Pancreas (tissue), 10 donors: Measurements from ENCODE around the gene TBC1D5. TPM values are rescaled to one million over a fixed set of nuclear protein-coding genes. Genes with fewer than 3 reads are reported as not detected.
A peak's percentile ranks its signal among the peaks of the same experiment; 100 is the strongest.

Experiments
- ATAC-seq, 4 donors: fragments of 200-7000 bp; cut with Tn5 transposase; one replicate each; pipeline versions ENCODE4 v1.8.0 to v1.9.1; 2020; ENCODE audit warnings: mild to moderate bottlenecking in 4 of 4, moderate library complexity in 4 of 4
- DNase-seq, 6 donors: peaks; one replicate each; pipeline ENCODE4 v3.0.0-alpha.2; 2020
- FAIRE-seq: peaks from 2 replicates; lab custom pipeline; 2012; peaks lifted over from hg19 to GRCh38; lab: Jason Lieb, UNC
- H3K27ac ChIP-seq, 4 donors: fragments of 200-600 bp; sonication (generic); 1 replicate in 3 of 4; 2 replicates in 1 of 4; pipeline versions ENCODE4 v1.5.0 to v1.8.0; 2020
- H3K27me3 ChIP-seq, 4 donors: fragments of 200-600 bp; one replicate each; pipeline ENCODE4 v1.8.0; 2021
- H3K36me3 ChIP-seq, 3 donors: fragments of 200-600 bp; sonication (generic) in 1 of 3; one replicate each; pipeline versions ENCODE4 v1.5.0 to v1.8.0; 2020 to 2021
- H3K4me1 ChIP-seq, 3 donors: fragments of 200-600 bp; one replicate each; pipeline ENCODE4 v1.8.0; 2021
- H3K4me3 ChIP-seq, 4 donors: fragments of 200-600 bp; sonication (generic) in 2 of 4; one replicate each; pipeline versions ENCODE4 v1.5.0 to v1.8.0; 2020 to 2021
- H3K9me3 ChIP-seq, 4 donors: fragments of 200-600 bp; one replicate each; pipeline ENCODE4 v1.8.0; 2021
- CTCF ChIP-seq, 4 donors: fragments of 200-600 bp; sonication (generic) in 3 of 4; IDR thresholded peaks; one replicate each; pipeline versions ENCODE4 v1.5.0 to v1.8.0; 2021; ENCODE audit warnings: antibody characterized with exemption in 4 of 4
- WGBS, 2 donors: extraction: QIAGEN DNeasy Blood & Tissue Kit; methylation state at CpG; one replicate each; pipeline ENCODE4 v1.1.7; 2013; 5-methylcytosine and 5-hydroxymethylcytosine counted together
- intact Hi-C, 3 donors: fragments of 100-400 bp; cut with DNase I; formaldehyde crosslinking; loops; one replicate each; pipeline versions ENCODE4 v1.11.1 to v1.14.2; 2022
- polyA plus RNA-seq, 2 donors: library from polyadenylated mRNA; stranded (reverse); fragments of 200-250 nt; gene quantifications; one replicate each; pipeline ENCODE4 v1.2.3, GENCODE V29; 2013
- total RNA-seq, 6 donors: library from RNA; stranded (reverse); fragmentation: NEBNext Ultra II Directional in 4 of 6; extraction: Animal tissue kit (Norgen Biotek cat#: 25700) in 4 of 6; gene quantifications; one replicate each; pipeline versions ENCODE4 v1.2.1 to v1.2.4, GENCODE V29; 2021 to 2023
- donor health status: healthy with polysubstance abuse.
- donor health status: DM: no; HTN: no; CAD: no; lungs with moderate emphysema.
- donor health status: DM: no; HTN: no; CAD: no.
- donor health status: control.
- donor health status: control.
- donor health status: Bipolar disorder and iron deficiency.
- donor health status: DM: yes; HTN: yes; CAD: no.
- donor health status: DM: no; HTN: no; CAD: no.
- donor health status: DM: no; HTN: no; CAD: no.
- donor health status: DM: yes; HTN: yes; CAD: no.

The TBC1D5 gene
- total and polyA plus RNA-seq, 8 donors, result 6.5 to 39.2 (median 19.9) TPM

GRCh38 chr3:17125738-17126442 is 616.5 kb downstream of the TBC1D5 start:
- no peaks in the 10 kb centered on the region for H3K4me1 ChIP-seq
- WGBS, 2 donors, result 52 to 61% methylated on average over 2 of the region's 2 CpGs
- ATAC-seq, result no peak
- DNase-seq, result no peak
- no peak for FAIRE-seq
- no peaks in the 10 kb centered on the region for H3K36me3 ChIP-seq
- no peaks in the 10 kb centered on the region for H3K27me3 ChIP-seq
- H3K9me3 ChIP-seq, result no peaks in the 10 kb centered on the region
- no peak for TF ChIP-seq CTCF (IDR thresholded peaks at IDR 0.05)
- intact Hi-C loops, result no loop called here
- H3K27ac ChIP-seq, result no peak overlapping the region
- no peak overlapping the region for H3K4me3 ChIP-seq

GRCh38 chr3:17122758-17123157 is 619.7 kb downstream of the TBC1D5 start:
- Histone ChIP-seq H3K4me1 (no peaks in the 10 kb centered on the region), H3K27ac (no peak overlapping the region), H3K36me3 (no peaks in the 10 kb centered on the region), H3K27me3 (no peaks in the 10 kb centered on the region), H3K4me3 (no peak overlapping the region), H3K9me3 (no peaks in the 10 kb centered on the region)
- peak in 1 of 6 donors; percentile 0 for DNase-seq
- intact Hi-C loops, result no loop called here
- FAIRE-seq, result no peak
- ATAC-seq, result no peak
- WGBS, 2 donors, result 79 to 82% methylated on average over 3 of the region's 3 CpGs
- no peak for TF ChIP-seq CTCF (IDR thresholded peaks at IDR 0.05)

GRCh38 chr3:17121336-17121735 is 621.1 kb downstream of the TBC1D5 start:
- FAIRE-seq (no peak), ATAC-seq (no peak), DNase-seq (no peak)
- Histone ChIP-seq H3K36me3 (no peaks in the 10 kb centered on the region), H3K4me1 (no peaks in the 10 kb centered on the region), H3K9me3 (no peaks in the 10 kb centered on the region), H3K27me3 (no peaks in the 10 kb centered on the region), H3K27ac (no peak overlapping the region), H3K4me3 (no peak overlapping the region)
- no peak for TF ChIP-seq CTCF (IDR thresholded peaks at IDR 0.05)
- intact Hi-C loops, result no loop called here
- WGBS, 2 donors, result 65 to 70% methylated on average over 2 of the region's 2 CpGs

GRCh38 chr3:17120115-17120514 is 622.3 kb downstream of the TBC1D5 start:
- H3K4me1 ChIP-seq, result no peaks in the 10 kb centered on the region
- ATAC-seq (no peak), DNase-seq (no peak), FAIRE-seq (no peak)
- no peaks in the 10 kb centered on the region for H3K9me3 ChIP-seq
- intact Hi-C loops, result no loop called here
- no peak overlapping the region for H3K27ac ChIP-seq
- WGBS, 2 donors, result 77 to 79% methylated on average over 4 of the region's 4 CpGs
- H3K36me3 ChIP-seq, result no peaks in the 10 kb centered on the region
- no peaks in the 10 kb centered on the region for H3K27me3 ChIP-seq
- no peak for TF ChIP-seq CTCF (IDR thresholded peaks at IDR 0.05)
- no peak overlapping the region for H3K4me3 ChIP-seq
